GM23338 (cell line): ENCODE data around the gene PRUNE2. TPM values are rescaled to one million over a fixed set of nuclear protein-coding genes. Genes with fewer than 3 reads are reported as not detected.
A peak's percentile ranks its signal among the peaks of the same experiment; 100 is the strongest.

Experiments
- ATAC-seq: fragments of 200-7000 bp; cut with Tn5 transposase; 3 replicates; pipeline ENCODE4 v1.9.1; 2020
- DNase-seq: peaks from one replicate; pipeline ENCODE4 v3.0.0-alpha.2; 2015; ENCODE audit warnings: low spot score
- H2AFZ ChIP-seq: fragments of 200-600 bp; sonication (generic); 2 replicates; pipeline ENCODE4 v1.8.0; 2016; ENCODE audit warnings: antibody characterized with exemption, mild to moderate bottlenecking, moderate library complexity
- H3F3A ChIP-seq: fragments of 200-600 bp; sonication (generic); replicated peaks from 2 replicates; pipeline ENCODE4 v1.8.0; 2017; ENCODE audit warnings: antibody characterized with exemption, mixed run types, low read depth
- H3K27ac ChIP-seq: fragments of 200-600 bp; sonication (generic); 2 replicates; pipeline ENCODE4 v1.6.1; 2016; ENCODE audit warnings: low read depth
- H3K27me3 ChIP-seq: fragments of 200-600 bp; sonication (generic); 2 replicates; pipeline ENCODE4 v1.8.0; 2016; ENCODE audit warnings: mild to moderate bottlenecking, mixed run types, moderate library complexity; ENCODE audit not compliant: insufficient read depth
- H3K36me3 ChIP-seq: fragments of 200-600 bp; sonication (generic); 2 replicates; pipeline ENCODE4 v1.8.0; 2016; ENCODE audit warnings: mild to moderate bottlenecking; ENCODE audit not compliant: insufficient read depth
- H3K4me1 ChIP-seq: fragments of 200-600 bp; sonication (generic); 2 replicates; pipeline ENCODE4 v1.8.0; 2016; ENCODE audit warnings: mild to moderate bottlenecking, moderate library complexity; ENCODE audit not compliant: insufficient read depth
- H3K4me2 ChIP-seq: fragments of 200-600 bp; sonication (generic); 2 replicates; pipeline ENCODE4 v1.7.1; 2017; ENCODE audit warnings: mixed run types
- H3K4me3 ChIP-seq: fragments of 200-600 bp; sonication (generic); 2 replicates; pipeline ENCODE4 v1.6.1; 2016; ENCODE audit warnings: mixed run types
- H3K79me2 ChIP-seq: fragments of 200-600 bp; sonication (generic); replicated peaks from 2 replicates; pipeline ENCODE4 v1.8.0; 2017; ENCODE audit warnings: mild to moderate bottlenecking; ENCODE audit not compliant: insufficient read depth
- H3K9me2 ChIP-seq: fragments of 200-600 bp; sonication (generic); 2 replicates; pipeline ENCODE4 v1.8.0; 2017; ENCODE audit not compliant: insufficient read depth
- H4K20me1 ChIP-seq: fragments of 200-600 bp; sonication (generic); replicated peaks from 2 replicates; pipeline ENCODE4 v1.8.0; 2017; ENCODE audit warnings: mild to moderate bottlenecking; ENCODE audit not compliant: insufficient read depth
- H3K27ac Mint-ChIP-seq: 2 replicates; pipeline ENCODE4 v1.8.0; 2020; ENCODE audit warnings: inconsistent platforms, mild to moderate bottlenecking, moderate library complexity, mixed read lengths
- H3K27me3 Mint-ChIP-seq: 3 replicates; pipeline ENCODE4 v1.8.0; 2022; ENCODE audit warnings: low read depth, mild to moderate bottlenecking, moderate library complexity, mixed read lengths, inconsistent platforms; ENCODE audit not compliant: insufficient read depth, poor library complexity
- H3K36me3 Mint-ChIP-seq: 3 replicates; pipeline ENCODE4 v1.8.0; 2021; ENCODE audit warnings: low read depth, mild to moderate bottlenecking, inconsistent platforms, moderate library complexity, mixed read lengths
- H3K4me1 Mint-ChIP-seq: 3 replicates; pipeline ENCODE4 v1.8.0; 2020; ENCODE audit warnings: mild to moderate bottlenecking, inconsistent platforms, mixed read lengths
- H3K4me3 Mint-ChIP-seq: 3 replicates; pipeline ENCODE4 v1.8.0; 2021; ENCODE audit warnings: moderate library complexity, mild to moderate bottlenecking, inconsistent platforms, mixed read lengths
- H3K9me3 Mint-ChIP-seq: 3 replicates; pipeline ENCODE4 v1.8.0; 2020; ENCODE audit warnings: moderate library complexity, mild to moderate bottlenecking, inconsistent platforms, mixed read lengths
- CREB1 ChIP-seq: fragments of 250-450 bp; sonication (Bioruptor Pico); IDR thresholded peaks from 2 replicates; pipeline ENCODE4 v1.5.0; 2020; ENCODE audit warnings: low read depth, mild to moderate bottlenecking, moderate library complexity
- ETS1 ChIP-seq: IDR thresholded peaks from 2 replicates; pipeline ENCODE4 v1.6.1; 2016; ENCODE audit warnings: antibody characterized with exemption
- EZH2 ChIP-seq: fragments of 200-600 bp; sonication (generic); IDR thresholded peaks from one replicate; pipeline ENCODE4 v1.8.0; 2017; ENCODE audit warnings: antibody characterized with exemption, mild to moderate bottlenecking, low read depth; ENCODE audit not compliant: unreplicated experiment
- EZH2phosphoT487 ChIP-seq: fragments of 200-600 bp; sonication (generic); IDR thresholded peaks from one replicate; pipeline ENCODE4 v1.8.1; 2018; ENCODE audit warnings: antibody characterized with exemption; ENCODE audit not compliant: unreplicated experiment
- JUNB ChIP-seq: IDR thresholded peaks from one replicate; pipeline ENCODE4 v1.6.1; 2016; ENCODE audit warnings: antibody characterized with exemption; ENCODE audit not compliant: unreplicated experiment
- NANOG ChIP-seq: IDR thresholded peaks from 2 replicates; pipeline ENCODE4 v1.6.1; 2016; ENCODE audit warnings: antibody characterized with exemption, borderline replicate concordance
- POLR2AphosphoS5 ChIP-seq: IDR thresholded peaks from 2 replicates; pipeline ENCODE4 v1.6.1; 2016; ENCODE audit warnings: antibody characterized with exemption, low read depth
- STAT1 ChIP-seq: IDR thresholded peaks from one replicate; pipeline ENCODE4 v1.6.1; 2016; ENCODE audit warnings: antibody characterized with exemption; ENCODE audit not compliant: unreplicated experiment
- ZNF114 ChIP-seq: fragments of 250-450 bp; sonication (Bioruptor Pico); IDR thresholded peaks from 2 replicates; pipeline ENCODE4 v1.5.0; 2020; ENCODE audit warnings: mild to moderate bottlenecking, moderate library complexity
- ZNF331 ChIP-seq: fragments of 250-450 bp; sonication (Bioruptor Pico); IDR thresholded peaks from 2 replicates; pipeline ENCODE4 v1.5.0; 2020; ENCODE audit warnings: low read depth, mild to moderate bottlenecking, moderate library complexity
- ZNF462 ChIP-seq: fragments of 250-450 bp; sonication (Bioruptor Pico); IDR thresholded peaks from 2 replicates; pipeline ENCODE4 v1.5.0; 2020; ENCODE audit warnings: mild to moderate bottlenecking, moderate library complexity
- polyA plus RNA-seq: library from polyadenylated mRNA; unstranded; fragments of >200 nt; fragmentation: Nextera tagmentation; extraction: Ambion mirVana; gene quantifications from 2 replicates; pipeline ENCODE4 v1.2.1, GENCODE V29; 2016
- total RNA-seq: library from RNA; depleted of rRNA; stranded (reverse); fragments of >200 nt; shearing (Covaris generic); gene quantifications from 2 replicates; pipeline ENCODE4 v1.2.3, GENCODE V29; 2014
- TF ChIP-seq, protein P1 (sequence below), 2 experiments: fragments of 200-600 bp in 1 of 2; sonication (generic) in 1 of 2; conservative IDR thresholded peaks; 2 replicates each; pipeline versions ENCODE4 v1.5.1 to v1.6.1; 2016 to 2017; ENCODE audit warnings: antibody characterized with exemption in 2 of 2, low read depth in 2 of 2, mild to moderate bottlenecking in 2 of 2, moderate library complexity in 1 of 2
- TF ChIP-seq, protein P2 (sequence below): IDR thresholded peaks from one replicate; pipeline ENCODE4 v1.6.1; 2018; ENCODE audit warnings: antibody characterized with exemption; ENCODE audit not compliant: unreplicated experiment

PRUNE2 gene
- total and polyA plus RNA-seq, 2 experiments from 2014 or later: 10.6 to 26.5 TPM

- H3K27ac Mint-ChIP-seq: no peak overlapping the region
- TF ChIP-seq NANOG (no peak), EZH2 (no peak), CREB1 (CRISPR knock-in tag) (no peak), ZNF462 (no peak), ZNF331 (CRISPR knock-in tag) (no peak), POLR2AphosphoS5 (no peak), STAT1 (no peak), JUNB (no peak), ZNF114 (CRISPR knock-in tag) (no peak), EZH2phosphoT487 (no peak), ETS1 (no peak)
- TF ChIP-seq, protein P1, sequence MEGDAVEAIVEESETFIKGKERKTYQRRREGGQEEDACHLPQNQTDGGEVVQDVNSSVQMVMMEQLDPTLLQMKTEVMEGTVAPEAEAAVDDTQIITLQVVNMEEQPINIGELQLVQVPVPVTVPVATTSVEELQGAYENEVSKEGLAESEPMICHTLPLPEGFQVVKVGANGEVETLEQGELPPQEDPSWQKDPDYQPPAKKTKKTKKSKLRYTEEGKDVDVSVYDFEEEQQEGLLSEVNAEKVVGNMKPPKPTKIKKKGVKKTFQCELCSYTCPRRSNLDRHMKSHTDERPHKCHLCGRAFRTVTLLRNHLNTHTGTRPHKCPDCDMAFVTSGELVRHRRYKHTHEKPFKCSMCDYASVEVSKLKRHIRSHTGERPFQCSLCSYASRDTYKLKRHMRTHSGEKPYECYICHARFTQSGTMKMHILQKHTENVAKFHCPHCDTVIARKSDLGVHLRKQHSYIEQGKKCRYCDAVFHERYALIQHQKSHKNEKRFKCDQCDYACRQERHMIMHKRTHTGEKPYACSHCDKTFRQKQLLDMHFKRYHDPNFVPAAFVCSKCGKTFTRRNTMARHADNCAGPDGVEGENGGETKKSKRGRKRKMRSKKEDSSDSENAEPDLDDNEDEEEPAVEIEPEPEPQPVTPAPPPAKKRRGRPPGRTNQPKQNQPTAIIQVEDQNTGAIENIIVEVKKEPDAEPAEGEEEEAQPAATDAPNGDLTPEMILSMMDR (conservative IDR thresholded peaks at IDR 0.05; ENCODE audit: low read depth in 2 of 2): no peak
- TF ChIP-seq, protein P2, sequence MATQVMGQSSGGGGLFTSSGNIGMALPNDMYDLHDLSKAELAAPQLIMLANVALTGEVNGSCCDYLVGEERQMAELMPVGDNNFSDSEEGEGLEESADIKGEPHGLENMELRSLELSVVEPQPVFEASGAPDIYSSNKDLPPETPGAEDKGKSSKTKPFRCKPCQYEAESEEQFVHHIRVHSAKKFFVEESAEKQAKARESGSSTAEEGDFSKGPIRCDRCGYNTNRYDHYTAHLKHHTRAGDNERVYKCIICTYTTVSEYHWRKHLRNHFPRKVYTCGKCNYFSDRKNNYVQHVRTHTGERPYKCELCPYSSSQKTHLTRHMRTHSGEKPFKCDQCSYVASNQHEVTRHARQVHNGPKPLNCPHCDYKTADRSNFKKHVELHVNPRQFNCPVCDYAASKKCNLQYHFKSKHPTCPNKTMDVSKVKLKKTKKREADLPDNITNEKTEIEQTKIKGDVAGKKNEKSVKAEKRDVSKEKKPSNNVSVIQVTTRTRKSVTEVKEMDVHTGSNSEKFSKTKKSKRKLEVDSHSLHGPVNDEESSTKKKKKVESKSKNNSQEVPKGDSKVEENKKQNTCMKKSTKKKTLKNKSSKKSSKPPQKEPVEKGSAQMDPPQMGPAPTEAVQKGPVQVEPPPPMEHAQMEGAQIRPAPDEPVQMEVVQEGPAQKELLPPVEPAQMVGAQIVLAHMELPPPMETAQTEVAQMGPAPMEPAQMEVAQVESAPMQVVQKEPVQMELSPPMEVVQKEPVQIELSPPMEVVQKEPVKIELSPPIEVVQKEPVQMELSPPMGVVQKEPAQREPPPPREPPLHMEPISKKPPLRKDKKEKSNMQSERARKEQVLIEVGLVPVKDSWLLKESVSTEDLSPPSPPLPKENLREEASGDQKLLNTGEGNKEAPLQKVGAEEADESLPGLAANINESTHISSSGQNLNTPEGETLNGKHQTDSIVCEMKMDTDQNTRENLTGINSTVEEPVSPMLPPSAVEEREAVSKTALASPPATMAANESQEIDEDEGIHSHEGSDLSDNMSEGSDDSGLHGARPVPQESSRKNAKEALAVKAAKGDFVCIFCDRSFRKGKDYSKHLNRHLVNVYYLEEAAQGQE: no peak
- 0 out of 3 replicates have a peak, but pooled peaks cover 3% of the 10 kb centered on the region for H3K9me3 Mint-ChIP-seq
- H3K4me1 ChIP-seq: no peaks in the 10 kb centered on the region
- peak overlapping the region; percentile 83 for H2AFZ ChIP-seq
- H3F3A ChIP-seq: no peaks in the 10 kb centered on the region
- no peak for DNase-seq
- no peak overlapping the region for H3K4me3 Mint-ChIP-seq
- H3K4me2 ChIP-seq: no peak overlapping the region
- H3K36me3 Mint-ChIP-seq: no peaks in the 10 kb centered on the region
- ATAC-seq: no peak
- no peaks in the 10 kb centered on the region for H3K4me1 Mint-ChIP-seq
- no peak overlapping the region for H3K4me3 ChIP-seq
- peaks cover 8% of the 10 kb centered on the region; the same call in 1 of the 2 replicates for H3K9me2 ChIP-seq
- no peaks in the 10 kb centered on the region for H3K27me3 ChIP-seq
- peaks cover 4% of the 10 kb centered on the region for H3K27me3 Mint-ChIP-seq
- H3K27ac ChIP-seq: no peak overlapping the region
- H3K79me2 ChIP-seq: no peaks in the 10 kb centered on the region
- no peaks in the 10 kb centered on the region for H3K36me3 ChIP-seq
- H4K20me1 ChIP-seq: no peaks in the 10 kb centered on the region
Observed at GRCh38 chr9:76926846-76927245, 20.9 kb upstream of the PRUNE2 start.
